GM19395 (cell line): ENCODE results near the gene TRIM49B.
"Not testable (repeated sequence)": the region's sequence is repeated elsewhere in the genome, so short reads cannot be mapped to it uniquely, and the experiment has no call there.

Source experiments
- ATAC-seq: cut with Tn5 transposase; IDR thresholded peaks from one replicate; pipeline ENCODE4 v1.9.1; 2021; ENCODE audit warnings: mild to moderate bottlenecking, moderate library complexity; ENCODE audit not compliant: unreplicated experiment

The TRIM49B gene, protein sequence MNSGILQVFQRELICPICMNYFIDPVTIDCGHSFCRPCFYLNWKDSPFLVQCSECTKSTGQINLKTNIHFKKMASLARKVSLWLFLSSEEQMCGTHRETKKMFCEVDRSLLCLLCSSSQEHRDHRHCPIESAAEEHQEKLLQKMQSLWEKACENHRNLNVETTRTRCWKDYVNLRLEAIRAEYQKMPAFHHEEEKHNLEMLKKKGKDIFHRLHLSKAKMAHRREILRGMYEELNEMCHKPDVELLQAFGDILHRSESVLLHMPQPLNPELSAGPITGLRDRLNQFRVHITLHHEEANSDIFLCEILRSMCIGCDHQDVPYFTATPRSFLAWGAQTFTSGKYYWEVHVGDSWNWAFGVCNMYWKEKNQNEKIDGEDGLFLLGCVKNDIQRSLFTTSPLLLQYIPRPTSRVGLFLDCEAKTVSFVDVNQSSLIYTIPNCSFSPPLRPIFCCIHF

DNA sequence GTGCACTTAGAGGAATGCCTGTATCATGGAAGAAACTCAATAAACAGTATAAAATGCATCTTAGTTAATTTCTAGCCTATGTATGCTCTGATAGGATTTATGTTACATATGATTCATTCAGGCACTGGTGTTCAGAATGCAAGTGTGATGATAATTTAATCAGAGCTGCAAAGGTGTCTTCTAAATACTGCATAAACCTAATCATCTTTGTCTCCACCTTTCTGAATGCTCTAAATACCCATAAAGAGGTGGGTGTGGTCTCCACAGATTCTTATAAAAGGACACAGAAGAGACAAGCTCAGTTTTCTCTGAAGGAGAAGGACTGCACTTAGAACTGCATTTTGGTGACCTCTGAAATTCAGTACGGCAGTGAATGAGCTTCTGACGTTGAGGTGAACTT is at the start of gene TRIM49B:
TRIM49B (plus strand) TSS at position 301 of the 400 bp plus-strand sequence. CDS start 2,777 bp downstream, outside the sequence.
- ATAC-seq = not testable (repeated sequence)

GRCh38 chr11:48983785-48984184 is 44.8 kb upstream of the TRIM49B start, which contains the start of gene TRIM51G:
Gene TRIM51G (minus strand): TSS chr11:48983885. CDS start chr11:48981695, 2,190 bp downstream.
- ATAC-seq = not testable (repeated sequence)

DNA sequence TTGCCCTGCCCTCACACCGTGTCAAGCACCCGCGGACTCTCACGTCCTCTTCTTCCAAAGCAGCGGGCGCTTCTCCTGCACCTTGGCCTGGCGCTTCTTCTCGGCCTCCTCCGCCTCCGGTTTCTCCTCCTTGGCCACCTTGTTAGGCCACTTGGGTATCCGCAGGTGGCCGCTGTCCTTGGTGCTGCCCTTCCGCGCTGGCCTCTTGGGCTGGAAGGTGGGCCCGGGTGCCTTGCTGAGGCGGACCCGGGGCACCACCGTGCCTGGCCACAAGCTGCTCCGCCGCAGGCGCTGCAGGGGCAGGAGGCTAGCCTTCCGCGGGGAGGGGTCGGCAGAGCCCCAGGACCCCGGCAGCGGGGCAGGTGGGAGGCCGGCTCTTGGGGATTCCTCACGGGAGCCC is 19.6 kb downstream of the TRIM49B start:
- not testable (repeated sequence) for ATAC-seq

- not testable (repeated sequence) for ATAC-seq
These were observed 21.2 kb downstream of the TRIM49B start for GRCh38 chr11:49049821-49050220.

- ATAC-seq = not testable (repeated sequence)
These were observed 30.4 kb downstream of the TRIM49B start, which contains the start of gene TRIM64C for GRCh38 chr11:49059012-49059411. Gene TRIM64C (minus strand): TSS chr11:49059112. CDS start chr11:49059112, 0 bp downstream.

GRCh38 chr11:49069897-49070296 is 41.3 kb downstream of the TRIM49B start:
- ATAC-seq = not testable (repeated sequence)
